ENCODE data around the gene HOXC9.

Gene HOXC9

GRCh38 chr12:53976172-53976822 is 23.7 kb upstream of the HOXC9 start:
- DNase-seq, result no peak

GRCh38 chr12:53976823-53977595 is 23.0 kb upstream of the HOXC9 start:
- DNase-seq, result no peak

- no peak for DNase-seq
Measured at GRCh38 chr12:53977596-53978445, 22.1 kb upstream of the HOXC9 start.

GRCh38 chr12:53978477-53979356 is 21.2 kb upstream of the HOXC9 start:
- DNase-seq, result no peak

- no peak for DNase-seq
Measured at GRCh38 chr12:53980104-53980801, 19.7 kb upstream of the HOXC9 start.

GRCh38 chr12:53980802-53981496 is 19.0 kb upstream of the HOXC9 start:
- DNase-seq, result no peak

- no peak for DNase-seq
Measured at GRCh38 chr12:53981634-53982565, 18.1 kb upstream of the HOXC9 start.

GRCh38 chr12:53982648-53983567 is 17.1 kb upstream of the HOXC9 start:
- DNase-seq, result no peak

GRCh38 chr12:53983568-53983949 is 16.4 kb upstream of the HOXC9 start:
- no peak for DNase-seq

GRCh38 chr12:53983950-53984572 is 15.9 kb upstream of the HOXC9 start:
- DNase-seq, result no peak

GRCh38 chr12:53984901-53985691 is 14.9 kb upstream of the HOXC9 start, which contains the start of gene HOXC10:
HOXC10 (plus strand) TSS chr12:53985146; CDS start chr12:53985260, 114 bp downstream.
- peak; percentile 95 for DNase-seq

- no peak for DNase-seq
Measured at GRCh38 chr12:53985692-53985993, 14.3 kb upstream of the HOXC9 start.

GRCh38 chr12:53985994-53986685 is 13.8 kb upstream of the HOXC9 start:
- DNase-seq, result no peak

- DNase-seq, result no peak
Measured at GRCh38 chr12:53986686-53987483, 13.1 kb upstream of the HOXC9 start.

GRCh38 chr12:53987787-53988230 is 12.2 kb upstream of the HOXC9 start:
- DNase-seq, result no peak

All from NCI-H1092 treated with DMSO at 0.1 percent for 48 hours (cell line).